Measurements from ENCODE around the gene REEP6.
"Not testable (repeated sequence)": the region's sequence is repeated elsewhere in the genome, so short reads cannot be mapped to it uniquely, and the experiment has no call there.

The REEP6 gene

GRCh38 chr19:1524287-1524971, 33.4 kb downstream of the REEP6 start:
- H3K9ac ChIP-seq (ENCODE audit: low read length), result no peak overlapping the region
- no peaks in the 10 kb centered on the region for H3K36me3 ChIP-seq (ENCODE audit: control insufficient read depth, insufficient read depth, low read length)
- H3K4me1 ChIP-seq (ENCODE audit: control insufficient read depth, insufficient read depth, low read length), result peaks cover 4% of the 10 kb centered on the region; the same call in 1 of the 2 replicates
- no peaks in the 10 kb centered on the region for H3K9me3 ChIP-seq (ENCODE audit: control insufficient read depth, insufficient read depth, low read depth, low read length)
- peak overlapping the region; percentile 48 for H3K4me3 ChIP-seq (ENCODE audit: low read depth, low read length)
- peaks cover 80% of the 10 kb centered on the region for H3K27me3 ChIP-seq (ENCODE audit: control insufficient read depth, insufficient read depth, low read length)
- no peak overlapping the region for H3K27ac ChIP-seq (ENCODE audit: low read depth, low read length)

- Histone ChIP-seq H3K36me3 (ENCODE audit: control insufficient read depth, insufficient read depth, low read length) (no peaks in the 10 kb centered on the region), H3K27ac (ENCODE audit: low read depth, low read length) (no peak overlapping the region), H3K9me3 (ENCODE audit: control insufficient read depth, insufficient read depth, low read depth, low read length) (no peaks in the 10 kb centered on the region), H3K4me1 (ENCODE audit: control insufficient read depth, insufficient read depth, low read length) (peaks cover 4% of the 10 kb centered on the region; the same call in 1 of the 2 replicates), H3K4me3 (ENCODE audit: low read depth, low read length) (no peak overlapping the region), H3K9ac (ENCODE audit: low read length) (no peak overlapping the region), H3K27me3 (ENCODE audit: control insufficient read depth, insufficient read depth, low read length) (peaks cover 81% of the 10 kb centered on the region)
Observed at GRCh38 chr19:1524972-1525325, 34.0 kb downstream of the REEP6 start.

- H3K27me3 ChIP-seq (ENCODE audit: control insufficient read depth, insufficient read depth, low read length), result peaks cover 80% of the 10 kb centered on the region
- no peak overlapping the region for H3K4me3 ChIP-seq (ENCODE audit: low read depth, low read length)
- H3K27ac ChIP-seq (ENCODE audit: low read depth, low read length), result no peak overlapping the region
- H3K9me3 ChIP-seq (ENCODE audit: control insufficient read depth, insufficient read depth, low read depth, low read length), result no peaks in the 10 kb centered on the region
- H3K4me1 ChIP-seq (ENCODE audit: control insufficient read depth, insufficient read depth, low read length), result peaks cover 4% of the 10 kb centered on the region; the same call in 1 of the 2 replicates
- no peaks in the 10 kb centered on the region for H3K36me3 ChIP-seq (ENCODE audit: control insufficient read depth, insufficient read depth, low read length)
- no peak overlapping the region for H3K9ac ChIP-seq (ENCODE audit: low read length)
Observed at GRCh38 chr19:1525343-1525742, 34.4 kb downstream of the REEP6 start.

DNA sequence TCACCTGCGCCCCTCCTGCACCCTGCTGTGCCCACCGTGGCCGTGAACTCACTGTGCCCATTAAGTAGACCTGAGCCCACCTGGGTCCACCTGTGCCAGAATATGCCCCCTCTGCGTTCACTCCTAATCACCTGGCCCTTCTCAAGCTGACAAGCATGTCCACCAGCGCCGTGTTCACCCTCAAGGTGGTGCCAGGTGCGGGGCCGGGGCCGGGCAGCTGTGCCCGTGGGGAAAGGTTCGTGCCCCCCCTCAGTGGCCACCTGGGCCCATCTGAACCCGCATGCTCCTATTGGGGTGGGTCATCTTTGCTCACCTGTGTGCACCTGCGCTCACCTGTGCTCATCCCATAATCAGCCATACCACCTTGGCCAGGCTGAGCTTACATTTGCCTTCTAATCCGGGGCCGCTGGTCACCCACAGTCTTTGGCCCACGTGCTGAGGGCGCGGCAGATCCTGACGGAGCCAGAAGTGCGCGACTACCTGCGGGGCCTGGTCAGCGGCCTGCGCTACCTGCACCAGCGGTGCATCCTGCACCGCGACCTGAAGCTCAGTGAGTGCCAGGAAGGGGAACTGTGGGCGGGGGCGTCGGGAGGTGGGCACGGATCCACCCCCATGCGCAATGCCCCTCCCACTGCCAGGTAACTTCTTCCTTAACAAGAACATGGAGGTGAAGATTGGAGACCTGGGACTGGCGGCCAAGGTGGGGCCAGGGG, 35.2 kb downstream of the REEP6 start:
- Histone ChIP-seq H3K27ac (ENCODE audit: low read depth, low read length) (no peak overlapping the region), H3K9me3 (ENCODE audit: control insufficient read depth, insufficient read depth, low read depth, low read length) (no peaks in the 10 kb centered on the region), H3K4me1 (ENCODE audit: control insufficient read depth, insufficient read depth, low read length) (peaks cover 4% of the 10 kb centered on the region; the same call in 1 of the 2 replicates), H3K4me3 (ENCODE audit: low read depth, low read length) (no peak overlapping the region), H3K27me3 (ENCODE audit: control insufficient read depth, insufficient read depth, low read length) (peaks cover 79% of the 10 kb centered on the region), H3K36me3 (ENCODE audit: control insufficient read depth, insufficient read depth, low read length) (no peaks in the 10 kb centered on the region), H3K9ac (ENCODE audit: low read length) (no peak overlapping the region)

DNA sequence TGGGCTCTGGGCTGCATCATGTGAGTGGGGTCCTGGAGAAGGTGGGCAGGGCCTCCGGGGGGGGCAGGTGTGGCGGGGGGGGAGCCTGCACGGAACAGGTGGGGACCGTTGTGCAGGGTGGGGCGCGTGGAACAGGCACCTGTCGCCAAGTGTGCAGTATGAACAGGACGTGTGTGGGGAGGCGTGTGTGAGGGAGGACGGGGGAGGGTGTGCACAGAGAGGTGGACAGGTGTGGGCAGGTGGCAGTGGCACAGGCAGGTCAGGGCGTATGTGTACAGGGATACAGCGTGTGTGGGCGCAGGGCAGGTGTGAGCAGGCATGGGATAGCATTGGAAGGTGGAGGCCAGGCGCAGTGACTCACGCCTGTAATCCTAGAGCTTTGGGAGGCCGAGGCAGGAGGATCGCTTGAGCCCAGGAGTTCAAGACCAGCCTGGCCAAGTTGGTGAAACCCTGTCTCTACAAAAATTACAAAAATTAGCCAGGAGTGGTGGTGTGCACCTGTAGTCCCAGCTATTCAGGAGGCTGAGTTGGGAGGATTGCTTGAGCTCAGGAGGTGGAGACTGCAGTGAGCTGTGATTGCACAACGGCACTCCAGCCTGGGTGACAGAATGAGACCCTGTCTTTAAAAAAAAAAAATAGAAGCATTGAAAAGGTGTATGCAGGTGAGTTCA, 36.1 kb downstream of the REEP6 start:
- Histone ChIP-seq H3K9me3 (ENCODE audit: control insufficient read depth, insufficient read depth, low read depth, low read length) (no peaks in the 10 kb centered on the region), H3K27me3 (ENCODE audit: control insufficient read depth, insufficient read depth, low read length) (peaks cover 78% of the 10 kb centered on the region), H3K4me1 (ENCODE audit: control insufficient read depth, insufficient read depth, low read length) (peaks cover 4% of the 10 kb centered on the region; the same call in 1 of the 2 replicates), H3K9ac (ENCODE audit: low read length) (no peak overlapping the region), H3K36me3 (ENCODE audit: control insufficient read depth, insufficient read depth, low read length) (no peaks in the 10 kb centered on the region), H3K4me3 (ENCODE audit: low read depth, low read length) (no peak overlapping the region), H3K27ac (ENCODE audit: low read depth, low read length) (no peak overlapping the region)

DNA sequence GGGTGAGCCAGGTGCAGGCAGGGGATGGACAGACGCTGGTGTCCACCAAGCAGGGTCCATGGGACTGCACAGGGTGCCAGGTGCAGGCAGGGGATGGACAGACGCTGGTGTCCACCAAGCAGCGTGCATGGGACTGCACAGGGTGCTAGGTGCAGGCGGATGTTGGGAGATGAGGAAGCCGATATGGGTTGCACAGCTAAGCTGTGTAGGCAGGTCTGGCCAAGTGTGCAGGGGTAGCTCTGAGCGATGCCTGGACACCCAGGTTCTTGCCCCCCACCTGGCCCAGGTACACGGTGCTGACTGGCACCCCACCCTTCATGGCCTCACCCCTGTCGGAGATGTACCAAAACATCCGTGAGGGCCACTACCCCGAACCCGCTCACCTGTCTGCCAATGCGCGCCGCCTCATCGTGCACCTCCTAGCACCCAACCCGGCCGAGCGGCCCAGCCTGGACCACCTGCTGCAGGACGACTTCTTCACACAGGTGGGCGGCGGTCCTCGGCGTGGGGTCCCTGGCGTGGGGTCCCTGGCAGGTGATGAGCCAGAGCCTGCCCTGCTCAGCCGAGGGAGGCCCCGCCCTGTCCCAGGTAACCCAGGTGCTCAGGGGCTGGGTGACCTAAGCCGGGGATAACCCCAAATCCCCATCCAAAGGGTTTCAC, 36.8 kb downstream of the REEP6 start:
- peaks cover 4% of the 10 kb centered on the region; the same call in 1 of the 2 replicates for H3K4me1 ChIP-seq (ENCODE audit: control insufficient read depth, insufficient read depth, low read length)
- H3K27me3 ChIP-seq (ENCODE audit: control insufficient read depth, insufficient read depth, low read length), result peaks cover 71% of the 10 kb centered on the region
- H3K9me3 ChIP-seq (ENCODE audit: control insufficient read depth, insufficient read depth, low read depth, low read length), result no peaks in the 10 kb centered on the region
- no peak overlapping the region for H3K27ac ChIP-seq (ENCODE audit: low read depth, low read length)
- H3K36me3 ChIP-seq (ENCODE audit: control insufficient read depth, insufficient read depth, low read length), result no peaks in the 10 kb centered on the region
- no peak overlapping the region for H3K4me3 ChIP-seq (ENCODE audit: low read depth, low read length)
- no peak overlapping the region for H3K9ac ChIP-seq (ENCODE audit: low read length)

GRCh38 chr19:1528596-1529429, 37.8 kb downstream of the REEP6 start:
- Histone ChIP-seq H3K4me3 (ENCODE audit: low read depth, low read length) (no peak overlapping the region), H3K9me3 (ENCODE audit: control insufficient read depth, insufficient read depth, low read depth, low read length) (no peaks in the 10 kb centered on the region), H3K36me3 (ENCODE audit: control insufficient read depth, insufficient read depth, low read length) (no peaks in the 10 kb centered on the region), H3K4me1 (ENCODE audit: control insufficient read depth, insufficient read depth, low read length) (peaks cover 4% of the 10 kb centered on the region; the same call in 1 of the 2 replicates), H3K27ac (ENCODE audit: low read depth, low read length) (no peak overlapping the region), H3K27me3 (ENCODE audit: control insufficient read depth, insufficient read depth, low read length) (peaks cover 62% of the 10 kb centered on the region), H3K9ac (ENCODE audit: low read length) (no peak overlapping the region)

GRCh38 chr19:1529430-1529816, 38.4 kb downstream of the REEP6 start:
- Histone ChIP-seq H3K9ac (ENCODE audit: low read length) (no peak overlapping the region), H3K9me3 (ENCODE audit: control insufficient read depth, insufficient read depth, low read depth, low read length) (no peaks in the 10 kb centered on the region), H3K36me3 (ENCODE audit: control insufficient read depth, insufficient read depth, low read length) (no peaks in the 10 kb centered on the region), H3K27me3 (ENCODE audit: control insufficient read depth, insufficient read depth, low read length) (peaks cover 56% of the 10 kb centered on the region), H3K4me3 (ENCODE audit: low read depth, low read length) (no peak overlapping the region), H3K4me1 (ENCODE audit: control insufficient read depth, insufficient read depth, low read length) (peaks cover 2% of the 10 kb centered on the region; the same call in 1 of the 2 replicates), H3K27ac (ENCODE audit: low read depth, low read length) (no peak overlapping the region)

DNA sequence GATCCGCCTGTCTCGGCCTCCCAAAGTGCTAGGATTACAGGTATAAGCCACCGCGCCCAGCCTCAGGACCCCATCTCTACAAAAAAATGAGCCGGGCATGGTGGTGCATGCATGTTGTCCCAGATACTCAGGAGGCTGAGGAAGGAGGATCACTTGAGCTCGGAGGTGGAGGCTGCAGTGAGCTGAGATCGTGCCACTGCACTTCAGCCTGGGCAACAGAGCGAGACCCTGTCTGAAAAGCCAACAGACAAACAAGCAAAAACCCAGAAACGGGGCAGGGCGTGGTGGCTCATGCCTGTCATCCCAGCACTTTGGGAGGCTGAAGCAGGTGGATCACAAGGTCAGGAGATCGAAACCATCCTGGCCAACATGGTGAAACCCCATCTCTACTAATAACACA, 39.9 kb downstream of the REEP6 start:
- not testable (repeated sequence) for H3K9ac ChIP-seq (ENCODE audit: low read length); H3K36me3 ChIP-seq (ENCODE audit: control insufficient read depth, insufficient read depth, low read length); H3K4me1 ChIP-seq (ENCODE audit: control insufficient read depth, insufficient read depth, low read length); H3K27ac ChIP-seq (ENCODE audit: low read depth, low read length); H3K9me3 ChIP-seq (ENCODE audit: control insufficient read depth, insufficient read depth, low read depth, low read length); H3K4me3 ChIP-seq (ENCODE audit: low read depth, low read length)
- peaks cover 42% of the 10 kb centered on the region for H3K27me3 ChIP-seq (ENCODE audit: control insufficient read depth, insufficient read depth, low read length)

DNA sequence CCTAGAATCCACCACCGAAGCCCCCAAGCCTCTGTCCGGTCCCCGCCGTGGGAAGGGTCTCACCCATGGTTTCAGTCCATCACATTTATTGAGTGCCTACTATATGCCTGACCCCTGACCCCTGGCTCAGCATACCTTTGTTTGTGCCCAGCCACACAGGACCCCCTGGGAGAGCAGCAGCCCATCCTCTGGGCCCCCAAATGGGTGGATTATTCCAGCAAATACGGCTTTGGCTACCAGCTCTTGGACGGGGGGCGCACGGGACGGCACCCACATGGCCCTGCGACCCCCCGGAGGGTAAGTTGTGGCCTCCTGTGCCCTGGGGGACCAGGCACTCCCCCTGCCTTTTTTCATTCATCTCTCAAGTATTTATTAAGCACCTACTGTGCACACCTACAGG, 40.6 kb downstream of the REEP6 start:
- no peaks in the 10 kb centered on the region for H3K9me3 ChIP-seq (ENCODE audit: control insufficient read depth, insufficient read depth, low read depth, low read length)
- no peak overlapping the region for H3K27ac ChIP-seq (ENCODE audit: low read depth, low read length)
- H3K9ac ChIP-seq (ENCODE audit: low read length), result no peak overlapping the region

More for the DNA sequence above, 40.6 kb downstream of the REEP6 start:
- Histone ChIP-seq H3K4me3 (ENCODE audit: low read depth, low read length) (no peak overlapping the region), H3K27me3 (ENCODE audit: control insufficient read depth, insufficient read depth, low read length) (peaks cover 35% of the 10 kb centered on the region), H3K36me3 (ENCODE audit: control insufficient read depth, insufficient read depth, low read length) (no peaks in the 10 kb centered on the region), H3K4me1 (ENCODE audit: control insufficient read depth, insufficient read depth, low read length) (no peaks in the 10 kb centered on the region)

Data from HUES6 (cell line).